Omental fat pad (tissue), 4 donors: Measurements from ENCODE around the gene DDX55. TPM values are rescaled to one million over a fixed set of nuclear protein-coding genes. Genes with fewer than 3 reads are reported as not detected.
A peak's percentile ranks its signal among the peaks of the same experiment; 100 is the strongest.
"Not testable (repeated sequence)": the region's sequence is repeated elsewhere in the genome, so short reads cannot be mapped to it uniquely, and the experiment has no call there.

Experiments used
- ATAC-seq: fragments of 150-250 bp; one replicate; pipeline ENCODE4 v1.9.1; 2016; ENCODE audit warnings: mild to moderate bottlenecking, moderate library complexity; ENCODE audit not compliant: low FRiP score
- DNase-seq: peaks from one replicate; pipeline ENCODE4 v3.0.0-alpha.2; 2019; ENCODE audit warnings: low spot score
- total RNA-seq, 4 donors: library from RNA; depleted of rRNA; stranded (reverse); fragments of >200 nt; gene quantifications; one replicate each; pipeline ENCODE4 v1.1.0, GENCODE V29; 2016
- TF ChIP-seq, protein P1 (sequence below), 3 donors: fragments of 450-650 bp; IDR thresholded peaks; one replicate each; pipeline ENCODE4 v1.5.1; 2016 to 2017; ENCODE audit warnings: antibody characterized with exemption in 3 of 3, mild to moderate bottlenecking in 3 of 3, moderate library complexity in 2 of 3

DDX55 gene, protein sequence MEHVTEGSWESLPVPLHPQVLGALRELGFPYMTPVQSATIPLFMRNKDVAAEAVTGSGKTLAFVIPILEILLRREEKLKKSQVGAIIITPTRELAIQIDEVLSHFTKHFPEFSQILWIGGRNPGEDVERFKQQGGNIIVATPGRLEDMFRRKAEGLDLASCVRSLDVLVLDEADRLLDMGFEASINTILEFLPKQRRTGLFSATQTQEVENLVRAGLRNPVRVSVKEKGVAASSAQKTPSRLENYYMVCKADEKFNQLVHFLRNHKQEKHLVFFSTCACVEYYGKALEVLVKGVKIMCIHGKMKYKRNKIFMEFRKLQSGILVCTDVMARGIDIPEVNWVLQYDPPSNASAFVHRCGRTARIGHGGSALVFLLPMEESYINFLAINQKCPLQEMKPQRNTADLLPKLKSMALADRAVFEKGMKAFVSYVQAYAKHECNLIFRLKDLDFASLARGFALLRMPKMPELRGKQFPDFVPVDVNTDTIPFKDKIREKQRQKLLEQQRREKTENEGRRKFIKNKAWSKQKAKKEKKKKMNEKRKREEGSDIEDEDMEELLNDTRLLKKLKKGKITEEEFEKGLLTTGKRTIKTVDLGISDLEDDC
- 10 to 100 TPM; 16.1 to 66.3 (median 19.1) TPM for total RNA-seq

DNA sequence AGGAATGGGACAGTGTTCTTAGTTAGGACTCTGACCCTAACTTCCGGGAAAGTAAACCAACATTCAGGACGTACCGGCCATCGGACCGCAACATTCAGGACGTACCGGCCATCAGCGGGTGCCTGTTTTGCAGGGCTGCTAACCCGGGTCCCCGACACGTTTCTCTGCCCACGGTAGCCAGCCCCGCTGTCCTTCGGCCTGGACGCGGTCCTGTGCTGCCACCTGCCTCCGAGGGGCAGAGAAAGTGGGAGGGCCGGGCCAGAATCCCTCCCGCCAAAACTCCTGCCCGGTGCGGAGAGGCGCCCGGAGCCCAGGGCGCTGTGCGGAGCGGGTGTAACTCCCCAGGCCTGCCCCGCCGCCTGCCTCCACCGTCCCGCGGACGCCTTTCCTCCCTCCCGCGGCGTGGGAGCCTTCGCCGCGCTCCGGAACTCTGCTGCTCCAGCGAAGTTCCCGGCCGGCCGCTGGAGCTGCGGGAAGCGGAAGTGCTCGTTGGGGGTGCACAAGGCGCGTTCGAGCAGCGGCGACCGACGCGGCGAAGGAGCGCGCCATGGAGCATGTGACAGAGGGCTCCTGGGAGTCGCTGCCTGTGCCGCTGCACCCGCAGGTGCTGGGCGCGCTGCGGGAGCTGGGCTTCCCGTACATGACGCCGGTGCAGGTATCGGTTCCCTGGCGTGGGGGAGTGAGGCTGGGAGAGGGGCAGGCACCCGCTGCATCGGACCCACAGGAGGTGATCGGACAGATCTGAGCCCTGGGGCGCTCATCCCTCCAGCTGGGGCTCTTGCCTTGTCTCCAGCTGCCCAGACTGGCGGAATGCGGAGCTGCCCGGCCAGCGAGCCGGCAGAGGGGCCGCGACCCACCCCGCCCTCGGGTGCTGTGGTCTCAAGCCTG, at the start of gene DDX55:
Gene DDX55, plus strand, starts transcription at position 498 of the 888 bp plus-strand sequence. Its CDS starts 50 bp downstream, at position 548.
- ATAC-seq (peak; percentile 91), DNase-seq (peak; percentile 51)
- TF ChIP-seq, protein P1, sequence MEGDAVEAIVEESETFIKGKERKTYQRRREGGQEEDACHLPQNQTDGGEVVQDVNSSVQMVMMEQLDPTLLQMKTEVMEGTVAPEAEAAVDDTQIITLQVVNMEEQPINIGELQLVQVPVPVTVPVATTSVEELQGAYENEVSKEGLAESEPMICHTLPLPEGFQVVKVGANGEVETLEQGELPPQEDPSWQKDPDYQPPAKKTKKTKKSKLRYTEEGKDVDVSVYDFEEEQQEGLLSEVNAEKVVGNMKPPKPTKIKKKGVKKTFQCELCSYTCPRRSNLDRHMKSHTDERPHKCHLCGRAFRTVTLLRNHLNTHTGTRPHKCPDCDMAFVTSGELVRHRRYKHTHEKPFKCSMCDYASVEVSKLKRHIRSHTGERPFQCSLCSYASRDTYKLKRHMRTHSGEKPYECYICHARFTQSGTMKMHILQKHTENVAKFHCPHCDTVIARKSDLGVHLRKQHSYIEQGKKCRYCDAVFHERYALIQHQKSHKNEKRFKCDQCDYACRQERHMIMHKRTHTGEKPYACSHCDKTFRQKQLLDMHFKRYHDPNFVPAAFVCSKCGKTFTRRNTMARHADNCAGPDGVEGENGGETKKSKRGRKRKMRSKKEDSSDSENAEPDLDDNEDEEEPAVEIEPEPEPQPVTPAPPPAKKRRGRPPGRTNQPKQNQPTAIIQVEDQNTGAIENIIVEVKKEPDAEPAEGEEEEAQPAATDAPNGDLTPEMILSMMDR (IDR thresholded peaks at IDR 0.05) = no peak

DNA sequence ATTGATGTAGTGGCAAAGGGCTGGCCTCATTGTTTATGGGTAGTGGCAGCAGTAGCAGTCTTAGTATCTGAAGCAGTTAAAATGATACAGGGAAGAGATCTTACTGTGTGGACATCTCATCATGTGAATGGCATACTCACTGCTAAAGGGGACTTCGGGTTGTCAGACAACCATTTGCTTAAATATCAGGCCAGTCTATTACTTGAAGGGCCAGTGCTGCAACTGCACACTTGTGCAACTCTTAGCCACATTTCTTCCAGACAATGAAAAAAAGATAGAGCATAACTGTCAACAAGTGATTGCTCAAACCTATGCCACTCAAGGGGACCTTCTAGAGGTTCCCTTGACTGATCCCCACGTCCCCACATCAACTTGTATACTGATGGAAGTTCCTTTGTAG, 47.8 kb upstream of the DDX55 start:
- ATAC-seq, DNase-seq: not testable (repeated sequence)

DNA sequence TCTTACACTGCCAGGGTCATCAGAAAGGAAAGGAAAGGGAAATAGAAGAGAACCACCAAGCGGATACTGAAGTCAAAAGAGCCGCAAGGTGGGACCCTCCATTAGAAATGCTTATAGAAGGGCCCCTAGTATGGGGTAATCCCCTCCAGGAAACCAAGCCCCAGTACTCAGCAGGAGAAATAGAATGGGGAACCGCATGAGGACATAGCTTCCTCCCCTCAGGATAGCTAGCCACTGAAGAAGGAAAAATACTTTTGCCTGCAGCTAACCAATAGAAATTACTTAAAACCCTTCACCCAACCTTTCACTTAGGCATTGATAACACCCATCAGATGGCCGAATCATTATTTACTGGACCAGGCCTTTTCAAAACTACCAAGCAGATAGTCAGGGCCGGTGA, 47.1 kb upstream of the DDX55 start:
- not testable (repeated sequence) for DNase-seq, ATAC-seq

DNA sequence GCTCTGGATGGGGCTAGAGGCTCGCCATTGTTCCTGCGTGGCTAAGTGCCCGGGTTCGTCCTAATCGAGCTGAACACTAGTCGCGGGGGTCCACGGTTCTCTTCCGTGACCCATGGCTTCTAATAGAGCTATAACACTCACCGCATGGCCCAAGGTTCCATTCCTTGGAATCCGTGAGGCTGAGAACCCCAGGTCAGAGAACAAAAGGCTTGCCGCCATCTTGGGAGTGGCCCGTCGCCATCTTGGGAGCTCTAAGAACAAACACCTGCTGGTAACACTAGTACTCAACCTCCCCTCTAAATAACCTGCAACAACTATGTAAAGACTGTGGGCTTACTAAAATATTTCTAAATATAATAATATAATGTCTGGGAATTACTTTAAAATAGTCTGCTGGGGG, 43.4 kb upstream of the DDX55 start:
- not testable (repeated sequence) for ATAC-seq, DNase-seq

DNA sequence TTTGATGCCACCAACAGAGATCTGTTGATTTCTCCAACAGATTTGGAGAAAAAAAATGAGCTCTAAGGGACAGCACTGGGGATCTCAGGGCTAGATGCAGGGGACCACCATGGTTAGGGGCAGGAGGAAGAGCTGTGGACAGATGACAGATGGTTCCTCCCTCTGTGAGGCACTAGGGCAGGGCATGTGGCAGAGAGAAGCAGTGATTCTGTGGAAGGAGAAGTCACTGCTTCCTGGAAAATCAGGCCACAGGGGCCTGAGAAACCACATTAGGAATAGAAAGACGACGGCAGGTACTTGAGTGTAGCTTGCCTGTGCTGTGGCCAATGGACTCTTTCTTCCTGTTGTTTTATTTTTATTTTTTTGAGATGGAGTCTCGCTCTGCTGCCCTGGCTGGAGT, 42.4 kb upstream of the DDX55 start:
- TF ChIP-seq, protein P1 (IDR thresholded peaks at IDR 0.05) = no peak
- DNase-seq (no peak), ATAC-seq (no peak)

DNA sequence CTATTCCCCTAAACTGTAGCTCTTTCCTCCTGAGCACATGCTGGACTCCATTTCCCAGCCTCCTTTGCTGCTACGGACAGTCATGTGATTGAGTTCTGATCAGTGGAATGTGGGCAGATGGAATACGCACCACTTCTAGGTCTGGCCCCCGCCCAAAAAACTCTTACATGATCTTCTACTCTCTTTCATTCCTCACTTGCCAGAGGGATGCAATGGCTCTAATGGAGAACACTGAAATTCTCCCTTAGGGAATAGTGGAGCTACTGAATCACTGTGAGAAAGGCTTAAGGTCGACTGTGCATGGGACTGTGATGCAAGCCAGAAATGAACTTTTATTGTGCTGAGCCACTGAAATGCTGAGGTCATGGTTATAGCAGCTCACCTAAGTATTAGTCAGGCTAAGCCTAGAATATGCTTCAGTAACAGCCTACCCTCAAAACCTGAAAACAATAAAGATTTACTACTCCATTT, 30.5 kb upstream of the DDX55 start:
- TF ChIP-seq, protein P1 (IDR thresholded peaks at IDR 0.05) = no peak
- ATAC-seq = peak; percentile 84
- DNase-seq = peak; percentile 62

DNA sequence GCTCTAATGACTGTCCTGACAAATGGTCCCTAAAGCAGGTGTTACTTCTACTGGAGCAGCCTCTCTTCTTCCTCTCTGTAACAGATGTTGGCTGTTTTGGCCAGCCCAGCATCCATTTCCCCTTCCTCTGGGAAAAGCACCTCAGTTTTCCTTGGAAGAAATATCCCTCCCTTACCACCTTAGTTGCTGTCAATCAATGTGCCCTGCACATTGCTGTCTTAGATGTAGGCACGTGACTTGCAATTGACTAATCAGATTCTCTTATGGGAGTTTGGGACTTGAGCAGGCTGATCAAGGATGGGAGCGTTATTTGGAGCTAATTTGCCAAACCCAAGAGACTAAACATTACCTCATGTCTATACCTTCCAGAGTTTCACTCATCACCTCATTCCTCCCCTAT, 29.5 kb upstream of the DDX55 start:
- no peak for ATAC-seq
- TF ChIP-seq, protein P1 (IDR thresholded peaks at IDR 0.05) = no peak
- DNase-seq = no peak

DNA sequence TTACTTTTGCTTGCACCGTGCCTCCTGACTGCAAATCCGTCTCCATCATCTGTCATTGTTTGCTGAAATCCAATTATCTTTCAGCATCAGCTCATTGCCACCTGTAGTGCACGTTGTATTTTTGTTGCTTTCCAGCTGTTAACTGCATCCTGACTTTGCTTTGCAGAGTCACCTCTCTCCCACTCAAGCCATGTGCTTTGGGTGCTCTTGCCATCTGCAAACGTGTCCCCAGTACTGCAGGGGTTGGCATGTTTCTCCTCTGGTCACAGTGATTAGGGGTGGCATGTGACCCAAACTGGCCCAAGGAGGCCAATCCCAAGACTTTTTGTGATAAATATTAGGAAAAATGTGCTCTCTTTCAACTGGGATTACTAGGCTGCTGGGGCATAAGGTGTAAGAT, 28.0 kb upstream of the DDX55 start:
- ATAC-seq = no peak
- TF ChIP-seq, protein P1 (IDR thresholded peaks at IDR 0.05) = no peak
- DNase-seq = no peak
